Measurements from ENCODE around the gene SCN10A.

The SCN10A gene

DNA sequence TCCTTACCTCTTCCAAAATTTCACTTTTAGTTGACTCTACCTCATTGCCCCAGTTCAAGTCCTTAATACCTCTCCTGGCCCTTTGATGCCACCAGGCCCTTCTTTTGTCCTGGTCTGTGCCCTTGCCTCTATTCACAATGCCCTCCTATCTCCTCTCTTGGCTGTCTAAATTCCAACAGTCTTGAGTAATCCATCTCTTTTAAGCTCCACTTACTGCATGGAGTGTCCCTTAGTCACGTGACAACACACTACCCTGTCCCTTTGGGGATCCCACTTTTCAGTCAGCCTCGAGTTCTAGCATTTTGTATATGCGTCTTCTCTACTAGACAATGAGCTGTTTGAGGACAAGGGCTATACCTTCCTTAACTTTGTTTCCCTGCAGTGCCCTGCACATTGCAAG lies 113.8 kb downstream of the SCN10A start:
- Histone ChIP-seq H3K9ac (ENCODE audit: insufficient read length) (no peak overlapping the region), H3K9me3 (ENCODE audit: low read depth, low read length) (no peaks in the 10 kb centered on the region), H3K36me3 (ENCODE audit: insufficient read depth, low read length) (no peaks in the 10 kb centered on the region), H3K4me3 (no peak overlapping the region), H3K27ac (no peak overlapping the region)
- DNase-seq (ENCODE audit: low read depth, low spot score) = no peak
- TF ChIP-seq EZH2 (IDR thresholded peaks at IDR 0.05) = no peak
- no peak for TF ChIP-seq POLR2AphosphoS5 (IDR thresholded peaks at IDR 0.05; ENCODE audit: borderline replicate concordance, low read depth, low read length)
- no peak for TF ChIP-seq FOXP2 (optimal IDR thresholded peaks at IDR 0.05; ENCODE audit: control extremely low read depth, extremely low read length, insufficient read depth)

DNA sequence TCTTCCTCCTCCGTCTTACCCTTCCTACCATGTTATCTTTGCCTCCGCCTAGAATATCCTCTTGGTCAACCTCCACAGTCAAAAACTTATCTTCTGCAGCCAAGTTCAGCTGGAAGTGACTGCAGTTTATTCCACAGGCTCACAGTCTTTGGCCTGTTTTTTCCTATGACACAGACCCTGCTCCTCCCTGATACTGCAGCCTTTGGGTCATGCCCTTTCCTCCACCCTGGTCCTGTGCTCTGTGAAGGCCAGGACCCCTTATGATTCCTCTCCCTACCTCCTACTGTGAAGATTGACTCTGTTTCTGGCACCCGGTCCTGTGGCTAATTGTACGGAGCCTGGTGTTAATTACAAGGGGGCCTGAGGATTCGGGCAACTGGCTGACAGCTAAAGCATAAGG lies 117.3 kb downstream of the SCN10A start:
- no peak for DNase-seq (ENCODE audit: low read depth, low spot score)
- no peaks in the 10 kb centered on the region for H3K9me3 ChIP-seq (ENCODE audit: low read depth, low read length)
- no peaks in the 10 kb centered on the region for H3K36me3 ChIP-seq (ENCODE audit: insufficient read depth, low read length)
- no peak for TF ChIP-seq POLR2AphosphoS5 (IDR thresholded peaks at IDR 0.05; ENCODE audit: borderline replicate concordance, low read depth, low read length)
- TF ChIP-seq EZH2 (IDR thresholded peaks at IDR 0.05) = no peak
- no peak for TF ChIP-seq FOXP2 (optimal IDR thresholded peaks at IDR 0.05; ENCODE audit: control extremely low read depth, extremely low read length, insufficient read depth)
- H3K9ac ChIP-seq (ENCODE audit: insufficient read length) = no peak overlapping the region
- H3K4me3 ChIP-seq = no peak overlapping the region
- H3K27ac ChIP-seq = no peak overlapping the region

- H3K27ac ChIP-seq = no peak overlapping the region
- H3K9me3 ChIP-seq (ENCODE audit: low read depth, low read length) = no peaks in the 10 kb centered on the region
- H3K36me3 ChIP-seq (ENCODE audit: insufficient read depth, low read length) = no peaks in the 10 kb centered on the region
- no peak overlapping the region for H3K4me3 ChIP-seq
- no peak for TF ChIP-seq EZH2 (IDR thresholded peaks at IDR 0.05)
- TF ChIP-seq POLR2AphosphoS5 (IDR thresholded peaks at IDR 0.05; ENCODE audit: borderline replicate concordance, low read depth, low read length) = no peak
- TF ChIP-seq FOXP2 (optimal IDR thresholded peaks at IDR 0.05; ENCODE audit: control extremely low read depth, extremely low read length, insufficient read depth) = no peak
- no peak for DNase-seq (ENCODE audit: low read depth, low spot score)
- no peak overlapping the region for H3K9ac ChIP-seq (ENCODE audit: insufficient read length)
Measured at GRCh38 chr3:38698061-38698460, 118.0 kb downstream of the SCN10A start.

DNA sequence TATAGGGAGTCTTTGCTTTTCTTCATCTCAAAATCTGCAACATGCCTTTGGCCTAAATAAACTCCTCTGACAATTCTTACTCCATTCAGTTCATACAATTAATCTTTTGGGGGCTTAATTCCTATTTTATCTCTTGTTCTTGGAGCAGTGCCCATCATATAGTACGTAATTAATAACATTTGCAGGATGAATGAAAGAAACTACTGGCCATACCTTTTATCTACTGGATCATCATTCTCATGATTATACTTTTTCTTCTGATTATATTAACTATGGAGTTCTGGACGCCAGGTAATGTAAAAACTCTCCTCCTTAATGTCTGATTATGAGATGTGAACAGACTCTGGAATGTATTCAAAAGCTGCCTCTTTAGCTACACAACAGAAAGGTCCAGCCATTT lies 120.0 kb downstream of the SCN10A start:
- H3K9me3 ChIP-seq (ENCODE audit: low read depth, low read length) = no peaks in the 10 kb centered on the region
- no peak overlapping the region for H3K27ac ChIP-seq
- no peak overlapping the region for H3K4me3 ChIP-seq
- H3K9ac ChIP-seq (ENCODE audit: insufficient read length) = no peak overlapping the region
- DNase-seq (ENCODE audit: low read depth, low spot score) = no peak
- TF ChIP-seq EZH2 (IDR thresholded peaks at IDR 0.05) = no peak
- no peak for TF ChIP-seq FOXP2 (optimal IDR thresholded peaks at IDR 0.05; ENCODE audit: control extremely low read depth, extremely low read length, insufficient read depth)
- TF ChIP-seq POLR2AphosphoS5 (IDR thresholded peaks at IDR 0.05; ENCODE audit: borderline replicate concordance, low read depth, low read length) = no peak
- H3K36me3 ChIP-seq (ENCODE audit: insufficient read depth, low read length) = no peaks in the 10 kb centered on the region

DNA sequence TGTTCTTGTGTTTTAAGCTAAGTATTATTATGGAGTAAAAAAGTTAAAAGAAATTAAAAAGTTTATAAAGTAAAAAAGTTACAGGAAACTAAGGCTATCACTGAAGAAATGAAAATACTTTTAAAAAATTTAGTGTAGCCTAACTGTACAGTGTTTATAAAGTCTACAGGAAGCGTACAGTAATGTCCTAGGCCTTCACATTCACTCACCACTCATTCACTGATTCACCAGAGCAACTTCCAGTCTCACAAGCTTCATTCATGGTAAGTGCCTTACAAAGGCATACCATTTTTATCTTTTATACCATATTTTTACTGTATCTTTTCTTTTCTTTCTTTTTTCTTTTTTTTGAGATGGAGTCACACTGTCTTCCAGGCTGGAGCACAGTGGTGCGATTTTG lies 125.8 kb downstream of the SCN10A start:
- H3K27ac ChIP-seq = no peak overlapping the region
- TF ChIP-seq EZH2 (IDR thresholded peaks at IDR 0.05) = no peak
- TF ChIP-seq POLR2AphosphoS5 (IDR thresholded peaks at IDR 0.05; ENCODE audit: borderline replicate concordance, low read depth, low read length) = no peak
- no peak for TF ChIP-seq FOXP2 (optimal IDR thresholded peaks at IDR 0.05; ENCODE audit: control extremely low read depth, extremely low read length, insufficient read depth)

DNA sequence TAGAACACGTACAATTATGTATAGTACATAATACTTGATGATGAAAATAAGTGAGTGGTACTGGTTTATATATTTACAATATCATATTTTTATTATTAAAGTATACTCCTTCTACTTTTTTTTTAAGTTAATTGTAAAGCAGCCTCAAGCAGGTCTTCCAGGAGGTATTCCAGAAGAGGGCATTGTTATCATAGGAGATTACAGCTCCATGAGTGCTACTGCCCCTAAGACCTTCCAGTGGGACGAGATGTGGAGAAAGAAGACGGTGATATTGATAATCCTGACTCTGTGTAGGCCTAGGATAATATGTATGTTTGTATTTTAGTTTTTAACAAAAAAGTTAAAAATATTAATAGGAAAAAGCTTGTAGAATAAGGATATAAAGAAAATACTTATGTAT lies 126.2 kb downstream of the SCN10A start:
- Histone ChIP-seq H3K27ac (no peak overlapping the region), H3K9me3 (ENCODE audit: low read depth, low read length) (no peaks in the 10 kb centered on the region), H3K9ac (ENCODE audit: insufficient read length) (no peak overlapping the region), H3K4me3 (no peak overlapping the region), H3K36me3 (ENCODE audit: insufficient read depth, low read length) (no peaks in the 10 kb centered on the region)
- DNase-seq (ENCODE audit: low read depth, low spot score) = no peak
- TF ChIP-seq POLR2AphosphoS5 (IDR thresholded peaks at IDR 0.05; ENCODE audit: borderline replicate concordance, low read depth, low read length) (no peak), EZH2 (IDR thresholded peaks at IDR 0.05) (no peak), FOXP2 (optimal IDR thresholded peaks at IDR 0.05; ENCODE audit: control extremely low read depth, extremely low read length, insufficient read depth) (no peak)

More for the DNA sequence above, 125.8 kb downstream of the SCN10A start:
- no peak for DNase-seq (ENCODE audit: low read depth, low spot score)
- no peaks in the 10 kb centered on the region for H3K9me3 ChIP-seq (ENCODE audit: low read depth, low read length)
- H3K36me3 ChIP-seq (ENCODE audit: insufficient read depth, low read length) = no peaks in the 10 kb centered on the region
- H3K9ac ChIP-seq (ENCODE audit: insufficient read length) = no peak overlapping the region
- H3K4me3 ChIP-seq = no peak overlapping the region

GRCh38 chr3:38689346-38689745 lies 126.7 kb downstream of the SCN10A start:
- TF ChIP-seq POLR2AphosphoS5 (IDR thresholded peaks at IDR 0.05; ENCODE audit: borderline replicate concordance, low read depth, low read length) = no peak
- no peak for TF ChIP-seq EZH2 (IDR thresholded peaks at IDR 0.05)
- TF ChIP-seq FOXP2 (optimal IDR thresholded peaks at IDR 0.05; ENCODE audit: control extremely low read depth, extremely low read length, insufficient read depth) = no peak
- H3K27ac ChIP-seq = no peak overlapping the region
- H3K9me3 ChIP-seq (ENCODE audit: low read depth, low read length) = no peaks in the 10 kb centered on the region
- DNase-seq (ENCODE audit: low read depth, low spot score) = no peak
- H3K36me3 ChIP-seq (ENCODE audit: insufficient read depth, low read length) = no peaks in the 10 kb centered on the region
- no peak overlapping the region for H3K9ac ChIP-seq (ENCODE audit: insufficient read length)
- H3K4me3 ChIP-seq = no peak overlapping the region

DNA sequence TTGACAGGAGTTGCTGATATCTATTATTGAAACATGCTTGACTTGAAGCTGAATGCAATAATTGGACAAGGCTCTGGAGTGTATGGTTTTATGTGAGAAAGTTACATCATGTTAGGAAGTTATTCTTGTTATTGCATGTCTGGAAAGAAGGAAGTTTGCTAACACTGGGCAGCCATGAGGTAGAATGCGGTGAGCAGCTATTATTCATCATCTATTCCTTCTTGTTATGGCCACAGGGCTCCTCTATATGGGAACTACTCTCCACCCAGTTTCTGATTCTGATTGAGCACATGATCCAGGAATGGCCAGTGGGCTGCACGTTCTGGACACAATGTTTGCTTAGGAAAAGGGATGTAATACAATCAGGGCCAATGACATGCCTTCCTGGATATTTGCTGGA lies 128.7 kb downstream of the SCN10A start:
- Histone ChIP-seq H3K4me3 (no peak overlapping the region), H3K27ac (no peak overlapping the region), H3K36me3 (ENCODE audit: insufficient read depth, low read length) (no peaks in the 10 kb centered on the region), H3K9me3 (ENCODE audit: low read depth, low read length) (no peaks in the 10 kb centered on the region), H3K9ac (ENCODE audit: insufficient read length) (no peak overlapping the region)
- TF ChIP-seq POLR2AphosphoS5 (IDR thresholded peaks at IDR 0.05; ENCODE audit: borderline replicate concordance, low read depth, low read length) = no peak
- no peak for TF ChIP-seq FOXP2 (optimal IDR thresholded peaks at IDR 0.05; ENCODE audit: control extremely low read depth, extremely low read length, insufficient read depth)
- no peak for TF ChIP-seq EZH2 (IDR thresholded peaks at IDR 0.05)
- no peak for DNase-seq (ENCODE audit: low read depth, low spot score)

- Histone ChIP-seq H3K9me3 (ENCODE audit: low read depth, low read length) (no peaks in the 10 kb centered on the region), H3K36me3 (ENCODE audit: insufficient read depth, low read length) (no peaks in the 10 kb centered on the region), H3K27ac (no peak overlapping the region), H3K4me3 (no peak overlapping the region), H3K9ac (ENCODE audit: insufficient read length) (no peak overlapping the region)
- DNase-seq (ENCODE audit: low read depth, low spot score) = no peak
- TF ChIP-seq FOXP2 (optimal IDR thresholded peaks at IDR 0.05; ENCODE audit: control extremely low read depth, extremely low read length, insufficient read depth) (no peak), POLR2AphosphoS5 (IDR thresholded peaks at IDR 0.05; ENCODE audit: borderline replicate concordance, low read depth, low read length) (no peak)
Measured at GRCh38 chr3:38684546-38684945, 131.5 kb downstream of the SCN10A start.

Data from SK-N-MC (cell line).